NCI-H774 (cell line): Measurements from ENCODE around the gene MIS12.

ENCODE experiments used
- DNase-seq: peaks from one replicate; lab custom pipeline; 2025; lab: John Stamatoyannopoulos, UW

MIS12 gene

DNA sequence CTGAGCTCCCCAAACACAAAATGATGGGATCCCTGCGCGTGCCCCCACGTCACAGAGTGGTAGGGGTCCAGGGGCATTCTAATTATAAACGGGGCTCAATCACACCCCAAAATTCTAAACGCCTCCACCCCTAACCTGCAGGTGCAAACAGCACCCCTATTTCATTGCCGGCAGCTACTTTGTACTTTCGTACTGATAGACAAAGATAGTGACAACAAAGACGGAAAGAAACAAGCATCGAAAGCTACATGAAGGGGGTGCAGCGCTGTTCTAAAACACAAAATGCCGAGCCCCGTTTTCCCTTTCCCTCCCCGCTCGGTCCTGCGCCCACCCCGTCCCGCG lies 13.9 kb downstream of the MIS12 start:
- no peak for DNase-seq

DNA sequence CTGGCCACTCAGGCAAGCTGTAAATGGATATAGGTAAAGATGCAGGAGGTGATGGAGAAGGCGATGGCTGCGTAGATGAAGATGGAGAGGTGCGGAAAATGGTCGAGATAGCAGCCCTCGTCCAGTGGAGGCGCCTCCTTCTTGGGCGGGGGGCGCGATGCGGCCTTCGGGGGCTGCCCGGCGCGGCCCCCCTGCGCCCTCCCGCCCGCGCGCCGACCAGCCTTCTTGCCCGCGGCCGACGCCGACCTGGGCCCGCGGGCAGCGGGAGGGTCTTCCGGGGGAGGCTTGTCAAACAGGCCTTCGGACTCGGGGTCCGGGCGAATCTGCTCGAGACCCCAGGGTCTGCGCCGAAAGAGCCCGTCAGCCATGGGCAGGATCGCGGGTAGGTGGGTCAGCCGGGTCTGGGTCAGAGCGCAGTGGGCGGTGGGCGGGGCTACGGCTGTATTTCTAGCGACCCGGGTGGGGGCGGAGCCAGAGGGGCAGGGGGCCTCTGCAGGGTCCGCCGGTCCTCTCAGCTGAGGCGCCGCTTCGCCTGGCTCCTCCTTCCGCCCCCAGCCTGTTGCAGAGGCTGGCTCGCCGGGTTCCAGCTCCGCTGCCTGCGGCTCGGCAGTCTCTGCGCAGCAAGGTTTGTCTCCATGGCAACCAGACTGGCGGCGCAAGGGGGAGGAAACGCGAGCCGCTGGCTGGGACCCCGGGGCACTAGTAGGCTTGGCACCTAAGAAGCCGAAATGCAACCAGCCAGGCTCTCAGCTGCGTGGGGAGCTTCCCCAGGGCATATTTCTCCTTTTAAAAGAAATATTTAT lies 14.4 kb downstream of the MIS12 start:
- peak; percentile 72 for DNase-seq

GRCh38 chr17:5501685-5502084 lies 15.3 kb downstream of the MIS12 start:
- DNase-seq = no peak

DNA sequence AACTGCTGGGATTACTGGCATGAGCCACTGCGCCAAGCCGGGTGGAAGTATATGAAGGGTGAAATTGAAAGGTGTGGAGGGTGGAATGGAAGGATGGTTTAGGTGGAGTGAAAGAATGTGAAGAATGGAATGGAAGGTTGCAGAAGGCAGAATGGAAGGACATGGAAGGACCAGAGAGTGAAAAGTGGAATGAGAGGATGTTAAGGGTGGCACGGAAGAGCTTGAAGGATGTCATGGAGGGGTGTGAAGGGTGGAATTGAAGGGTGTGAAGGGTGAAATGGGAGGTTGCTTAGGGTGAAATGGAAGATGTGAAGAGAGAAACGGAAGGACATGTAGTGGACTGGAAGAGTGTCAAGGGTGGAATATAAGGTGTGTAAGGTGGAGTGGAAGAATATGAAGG lies 16.2 kb downstream of the MIS12 start:
- no peak for DNase-seq

DNA sequence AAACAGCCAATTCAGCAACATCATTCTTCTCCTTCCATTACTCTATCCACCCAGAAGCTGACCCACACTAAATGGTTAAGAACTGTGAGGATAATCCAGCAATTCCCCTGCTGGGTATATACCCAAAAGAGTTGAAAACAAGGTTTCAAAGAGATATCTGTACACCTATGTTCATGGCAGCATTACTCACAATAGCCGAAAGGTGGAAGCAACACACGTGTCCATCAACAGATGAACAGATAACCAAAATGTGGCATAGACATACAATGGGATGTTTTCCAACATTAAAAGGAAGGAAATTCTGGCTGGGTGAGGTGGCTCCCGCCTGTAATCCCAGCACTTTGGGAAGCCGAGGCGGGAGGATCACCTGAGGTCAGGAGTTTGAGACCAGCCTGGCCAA lies 19.9 kb downstream of the MIS12 start:
- DNase-seq = no peak

DNA sequence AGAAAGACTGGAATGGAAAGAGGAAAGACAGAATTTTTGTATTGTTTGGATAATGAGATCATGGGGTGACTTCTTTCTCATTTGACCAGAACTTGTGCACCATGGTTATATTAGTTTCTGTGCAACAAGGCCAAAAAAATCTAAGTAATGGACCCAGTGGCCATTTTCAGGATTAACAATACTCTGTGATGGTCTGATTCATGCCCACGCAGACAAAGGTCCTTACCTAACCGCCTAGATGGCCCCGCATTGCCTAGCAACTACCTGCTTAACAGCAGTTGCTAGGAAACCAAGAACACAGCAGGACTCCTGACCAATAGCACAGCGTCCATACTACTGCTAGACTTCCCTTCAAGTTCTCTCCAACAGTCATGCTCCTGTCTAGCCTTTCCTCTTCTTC lies 22.4 kb downstream of the MIS12 start:
- DNase-seq = peak; percentile 16

DNA sequence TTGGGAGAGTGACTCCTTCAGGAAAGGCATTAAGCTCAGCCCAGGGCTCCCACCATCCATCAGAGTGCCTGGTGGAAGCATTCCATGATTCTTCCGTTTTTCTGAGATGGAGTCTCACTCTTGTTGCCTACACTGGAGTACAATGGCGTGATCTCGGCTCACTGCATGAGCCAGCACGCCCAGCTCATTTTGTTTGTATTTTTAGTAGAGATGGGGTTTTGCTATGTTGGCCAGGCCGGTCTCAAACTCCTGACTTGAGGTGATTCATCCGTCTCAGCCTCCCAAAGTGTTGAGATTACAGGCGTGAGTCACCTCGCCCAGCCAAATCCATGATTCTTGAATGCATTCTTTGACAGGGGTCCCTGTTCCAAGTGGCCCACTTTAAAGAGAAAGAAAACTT lies 23.1 kb downstream of the MIS12 start:
- no peak for DNase-seq

GRCh38 chr17:5510771-5511170 lies 24.4 kb downstream of the MIS12 start:
- no peak for DNase-seq

DNA sequence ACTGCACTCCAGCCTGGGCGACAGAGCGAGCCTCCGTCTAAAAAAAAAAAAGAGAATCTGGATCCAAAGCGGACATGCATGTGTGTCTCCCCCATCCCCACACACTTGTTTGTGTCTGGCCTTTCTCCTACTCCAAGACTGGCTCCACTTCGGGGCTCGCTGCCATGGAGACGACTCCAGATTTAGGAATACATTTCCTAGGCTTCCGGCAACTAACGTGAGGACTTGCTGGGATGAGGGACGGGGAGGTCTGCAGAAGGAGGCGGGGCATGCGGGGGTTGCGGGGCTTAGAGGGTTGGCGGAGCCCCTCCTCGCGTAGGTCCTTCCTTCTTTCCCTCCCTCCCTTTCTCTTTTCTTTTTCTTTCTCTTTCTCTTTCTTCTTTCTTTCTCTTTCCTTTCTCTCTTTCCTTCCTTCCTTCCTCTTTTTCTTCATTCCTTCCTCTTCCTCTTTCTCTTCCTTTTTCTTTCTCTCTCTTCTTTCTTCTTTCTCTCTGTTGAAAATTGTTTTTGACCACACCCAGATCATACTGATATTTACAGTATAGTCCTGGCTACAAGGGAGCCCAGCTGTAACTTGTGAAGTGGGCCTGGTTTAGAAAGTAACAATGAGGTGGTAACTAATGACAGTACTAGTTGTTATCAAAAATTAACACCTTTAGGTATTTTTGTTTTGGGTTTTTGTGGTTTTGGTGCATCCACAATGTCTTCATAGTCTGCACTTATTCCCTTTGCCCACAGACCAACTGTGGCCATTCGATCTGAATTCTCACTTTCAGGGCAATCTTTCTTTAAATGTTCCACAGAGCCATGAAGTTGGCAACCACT lies 25.2 kb downstream of the MIS12 start:
- DNase-seq = no peak

GRCh38 chr17:5513628-5514027 lies 27.3 kb downstream of the MIS12 start:
- no peak for DNase-seq

- no peak for DNase-seq
Measured at GRCh38 chr17:5514976-5515375, 28.6 kb downstream of the MIS12 start.

DNA sequence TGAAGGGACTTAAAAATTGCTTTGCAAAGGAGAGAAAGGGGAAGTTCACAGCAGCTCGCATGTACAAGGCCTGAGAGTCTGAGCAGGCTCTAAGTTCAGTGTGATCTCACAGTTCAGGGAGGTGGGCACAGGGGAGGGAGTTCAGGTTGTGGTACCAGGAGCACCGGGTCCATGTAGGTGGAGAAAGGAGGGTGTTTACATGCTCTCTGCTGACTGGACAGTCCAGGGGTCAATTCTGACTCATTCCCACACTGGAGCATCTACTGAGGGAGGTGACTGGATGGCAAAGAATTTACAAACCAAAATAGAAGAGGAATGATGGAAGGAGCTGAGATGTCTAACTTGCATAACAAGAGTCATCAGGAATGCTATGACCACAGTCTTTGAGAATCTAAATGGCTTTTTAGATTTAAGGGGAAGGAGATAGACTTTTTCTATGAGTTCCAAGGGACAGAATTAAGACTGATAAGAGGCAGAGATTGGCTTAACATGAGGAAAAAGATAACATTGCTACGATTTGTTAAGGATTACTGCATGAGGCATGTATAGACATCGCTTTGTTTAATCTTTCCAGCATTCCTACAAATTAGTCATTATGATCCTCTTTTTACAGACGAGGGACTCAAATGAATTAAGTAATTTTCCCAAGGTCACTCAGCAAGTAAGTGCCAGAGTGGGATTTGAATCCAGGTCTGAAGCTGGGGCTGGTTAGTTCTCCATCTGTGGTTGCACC lies 29.9 kb downstream of the MIS12 start:
- no peak for DNase-seq

DNA sequence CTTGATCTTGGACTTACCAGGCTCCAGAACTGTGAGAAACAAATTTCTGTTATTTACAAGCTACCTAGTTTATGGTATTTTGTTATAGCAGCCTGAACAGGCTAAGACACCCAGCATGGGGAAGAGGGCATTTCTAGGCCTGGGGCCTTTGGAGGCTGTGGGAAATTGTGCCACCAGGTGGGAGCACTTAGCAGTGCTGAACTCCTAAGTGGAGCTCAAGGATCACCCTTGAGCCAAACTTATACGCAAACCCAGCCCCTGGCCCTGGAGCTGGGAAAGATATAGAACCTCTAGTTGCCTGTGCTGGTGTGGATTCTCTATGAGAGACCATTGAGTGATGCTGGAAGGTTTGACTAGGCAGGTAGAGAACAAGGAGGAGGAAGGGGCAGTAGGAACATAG lies 36.1 kb downstream of the MIS12 start:
- DNase-seq = no peak

DNA sequence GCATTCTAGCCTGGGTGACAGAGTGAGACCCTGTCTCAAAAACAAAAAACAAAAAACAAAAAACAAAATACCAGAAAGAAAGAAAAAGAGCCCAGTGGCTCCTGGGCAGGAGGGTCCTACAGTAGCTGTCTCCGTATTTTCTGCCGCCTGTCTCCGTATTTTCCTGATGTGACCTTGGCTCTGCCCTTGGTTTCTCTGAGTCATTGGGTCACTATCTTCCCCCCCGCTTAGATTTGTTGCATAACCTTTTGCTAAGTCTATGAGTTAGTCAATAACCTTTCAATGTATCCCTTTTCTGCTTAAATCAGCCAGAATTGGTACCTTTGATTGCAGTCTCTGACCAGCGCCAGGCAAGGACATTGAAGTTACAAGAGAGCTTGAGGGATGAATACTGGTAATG lies 36.9 kb downstream of the MIS12 start:
- DNase-seq = no peak

DNA sequence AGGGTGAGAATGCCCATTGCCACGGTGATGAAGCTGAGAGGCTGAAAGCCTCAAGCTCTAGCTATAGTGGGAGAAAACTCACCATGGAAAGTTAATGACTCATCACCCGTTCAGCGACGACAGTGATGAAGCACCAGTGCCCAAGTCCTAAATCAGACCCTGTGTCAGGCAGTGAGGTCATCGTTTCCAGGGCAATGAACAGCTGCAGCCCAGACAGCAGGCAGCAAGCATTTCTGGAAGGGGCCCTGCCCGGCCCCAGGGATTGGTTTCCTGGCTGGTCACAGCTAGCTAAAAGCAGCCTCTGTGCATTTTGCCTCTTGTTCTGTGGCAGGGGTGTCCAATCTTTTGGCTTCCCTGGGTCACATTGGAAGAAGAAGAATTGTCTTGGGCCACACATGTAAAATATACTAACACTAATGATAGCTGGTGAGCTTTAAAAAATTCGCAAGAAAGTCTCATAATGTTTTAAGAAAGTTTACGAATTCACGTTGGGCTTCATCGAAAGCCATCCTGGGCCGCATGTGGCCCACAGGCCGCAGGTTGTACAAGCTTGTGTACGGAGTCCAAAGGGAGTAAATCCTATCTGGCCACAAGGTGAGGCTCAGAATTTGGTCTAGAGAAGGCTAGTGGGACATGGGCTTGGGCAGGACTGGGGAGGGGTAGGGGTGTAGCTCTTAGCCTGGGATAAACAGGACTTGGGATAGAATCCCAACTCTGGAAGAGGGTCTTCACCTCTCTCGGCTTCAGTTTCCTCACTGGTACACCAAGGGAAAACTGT lies 40.6 kb downstream of the MIS12 start:
- DNase-seq = peak; percentile 21

- DNase-seq = no peak
Measured at GRCh38 chr17:5527601-5528250, 41.4 kb downstream of the MIS12 start.

- DNase-seq = no peak
Measured at GRCh38 chr17:5530265-5531084, 44.1 kb downstream of the MIS12 start.

DNA sequence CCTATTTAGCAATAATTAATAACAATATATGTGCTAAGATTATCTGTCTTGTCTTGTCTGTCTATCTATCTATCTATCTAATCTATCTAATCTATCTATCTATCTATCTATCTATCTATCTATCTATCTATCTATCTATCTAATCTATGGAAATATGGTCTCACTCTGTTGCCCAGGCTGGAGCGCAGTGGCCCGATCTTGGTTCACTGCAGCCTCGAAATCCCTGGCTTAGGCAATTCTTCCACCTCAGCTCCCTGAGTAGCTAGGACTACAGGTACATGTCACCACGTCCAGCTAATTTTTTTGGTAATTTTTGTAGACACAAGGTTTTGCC lies 44.7 kb downstream of the MIS12 start:
- no peak for DNase-seq

DNA sequence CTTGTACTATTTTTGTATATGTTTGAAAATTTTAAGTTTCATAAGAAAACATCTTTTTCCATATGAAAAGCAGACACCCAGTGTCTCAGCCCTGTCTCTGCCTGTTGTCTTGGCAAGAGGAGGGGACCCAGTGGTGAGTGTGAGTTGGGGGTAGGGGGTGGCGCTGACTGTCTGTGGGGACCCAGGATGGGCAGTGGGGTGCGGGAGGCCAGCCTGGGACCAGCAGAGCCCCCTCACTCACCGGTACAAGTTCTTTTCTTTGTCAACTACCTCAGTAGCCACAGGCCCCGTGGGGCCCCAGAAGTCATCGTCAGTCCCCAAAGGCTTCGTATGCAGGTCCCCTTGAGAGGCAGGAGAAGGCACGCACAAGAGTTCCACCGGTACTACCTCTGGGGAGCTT lies 46.2 kb downstream of the MIS12 start:
- DNase-seq = no peak

DNA sequence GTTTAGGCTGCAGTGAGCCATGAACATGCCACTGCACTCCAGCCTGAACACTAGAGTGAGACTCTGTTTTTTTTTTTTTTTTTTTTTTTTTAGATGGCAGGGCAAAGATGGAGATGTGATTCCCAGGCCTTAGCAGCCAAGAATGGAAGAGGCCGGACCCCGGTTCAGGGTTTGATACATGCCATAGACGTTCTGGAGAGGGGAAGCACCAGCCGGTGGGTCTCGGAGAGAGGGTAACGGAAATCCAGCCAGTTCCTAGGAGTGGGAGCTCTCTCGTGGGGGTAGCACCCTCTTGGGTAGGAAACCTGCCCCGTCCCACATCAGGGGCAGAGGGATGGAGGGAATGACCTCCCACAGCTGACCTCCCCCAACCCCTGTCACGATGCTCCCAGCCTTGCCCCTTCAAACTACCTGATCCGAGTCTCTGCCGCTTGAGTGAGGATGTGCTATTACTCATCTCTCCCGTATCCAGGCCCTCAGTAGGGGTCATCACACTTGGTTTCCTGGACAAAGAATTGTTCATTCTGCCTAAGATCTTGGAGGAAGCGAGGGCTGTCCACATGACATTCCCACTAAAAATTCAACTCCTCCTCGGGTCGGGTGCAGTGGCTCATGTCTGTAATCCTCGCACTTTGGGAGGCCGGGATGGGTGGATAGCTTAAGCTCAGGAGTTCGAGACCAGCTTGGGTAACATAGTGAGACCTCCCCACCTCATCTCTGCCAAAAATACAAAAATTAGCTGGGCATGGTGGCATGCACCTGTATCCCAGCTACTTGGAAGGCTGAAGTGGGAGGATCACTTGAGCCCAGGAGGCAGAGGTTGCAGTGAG lies 47.3 kb downstream of the MIS12 start:
- DNase-seq = no peak
